T-cell (primary cell): ENCODE measurements around the gene RXRA. TPM values are rescaled to one million over a fixed set of nuclear protein-coding genes. Genes with fewer than 3 reads are reported as not detected.

Experiments
- ATAC-seq, 4 experiments: fragments of 200-7000 bp in 3 of 4; fragments of 150-1000 bp in 1 of 4; cut with Tn5 transposase; replicated peaks in 1 of 4; 1 replicate in 3 of 4; 2 replicates in 1 of 4; pipeline ENCODE4 v1.10.0; 2021; ENCODE audit warnings: moderate library complexity in 3 of 4, mild to moderate bottlenecking in 2 of 4, moderate number of reproducible peaks in 1 of 4
- CTCF ChIA-PET, 2 donors: fragments of 300-600 bp; sonication (Branson Sonifier 250); formaldehyde crosslinking; loops; one replicate each; lab custom pipeline; 2022; ENCODE audit warnings: antibody characterized with exemption in 2 of 2; lab: Charles Lee
- POLR2A ChIA-PET, 2 donors: fragments of 300-600 bp; sonication (Branson Sonifier 250); formaldehyde crosslinking; loops; one replicate each; lab custom pipeline; 2022; ENCODE audit warnings: antibody characterized with exemption in 2 of 2; lab: Charles Lee
- DNase-seq, 35 experiments: peaks; one replicate each; pipeline versions ENCODE4 v3.0.0 to v3.0.0-alpha.2; 2013 to 2023
- H3K27ac ChIP-seq: one replicate; pipeline ENCODE4 v1.5.1; 2013; ENCODE audit warnings: low read length
- H3K27me3 ChIP-seq, 2 experiments: replicated peaks in 1 of 2; 1 replicate in 1 of 2; 2 replicates in 1 of 2; pipeline versions ENCODE4 v1.6.1 to v1.7.0; 2013; ENCODE audit warnings: low read length in 1 of 2, mixed read lengths in 1 of 2; ENCODE audit not compliant: control insufficient read depth in 2 of 2, insufficient read depth in 2 of 2; ENCODE audit errors: extremely low read depth in 1 of 2
- H3K36me3 ChIP-seq, 2 donors: 1 replicate in 1 of 2; 2 replicates in 1 of 2; pipeline versions ENCODE4 v1.6.1 to v1.7.0; 2013; ENCODE audit warnings: low read length in 1 of 2; ENCODE audit not compliant: control insufficient read depth in 2 of 2, insufficient read depth in 1 of 2; ENCODE audit errors: extremely low read depth in 1 of 2
- H3K4me1 ChIP-seq, 2 experiments: 1 replicate in 1 of 2; 2 replicates in 1 of 2; pipeline versions ENCODE4 v1.6.1 to v1.7.0; 2013; ENCODE audit warnings: low read length in 2 of 2, mixed read lengths in 1 of 2; ENCODE audit not compliant: insufficient read depth in 2 of 2, control insufficient read depth in 1 of 2; ENCODE audit errors: extremely low read depth in 1 of 2
- H3K4me3 ChIP-seq, 2 donors: 1 replicate in 1 of 2; 2 replicates in 1 of 2; pipeline versions ENCODE4 v1.5.1 to v1.7.0; 2013; ENCODE audit warnings: mild to moderate bottlenecking in 2 of 2, low read length in 1 of 2, moderate library complexity in 1 of 2; ENCODE audit not compliant: control insufficient read depth in 1 of 2; ENCODE audit errors: extremely low read depth in 1 of 2
- H3K9me3 ChIP-seq: 2 replicates; pipeline ENCODE4 v1.7.0; 2013
- H3K27ac Mint-ChIP-seq, 2 donors: one replicate each; pipeline ENCODE4 v1.8.0; 2020 to 2021; ENCODE audit warnings: mild to moderate bottlenecking in 2 of 2, mixed read lengths in 2 of 2
- H3K27me3 Mint-ChIP-seq, 2 donors: one replicate each; pipeline ENCODE4 v1.8.0; 2021 to 2022; ENCODE audit warnings: mixed read lengths in 2 of 2
- H3K36me3 Mint-ChIP-seq: one replicate; pipeline ENCODE4 v1.8.0; 2021; ENCODE audit warnings: mixed read lengths
- H3K4me1 Mint-ChIP-seq, 3 donors: one replicate each; pipeline ENCODE4 v1.8.0; 2020 to 2022; ENCODE audit warnings: mixed read lengths in 3 of 3, mild to moderate bottlenecking in 1 of 3
- H3K4me3 Mint-ChIP-seq, 3 donors: one replicate each; pipeline ENCODE4 v1.8.0; 2020 to 2022; ENCODE audit warnings: mild to moderate bottlenecking in 3 of 3, mixed read lengths in 3 of 3, moderate library complexity in 3 of 3
- H3K9me3 Mint-ChIP-seq, 3 donors: one replicate each; pipeline ENCODE4 v1.8.0; 2020 to 2022; ENCODE audit warnings: mixed read lengths in 3 of 3
- WGBS: methylation state at CpG from one replicate; pipeline ENCODE4 v1.1.5; 2013; ENCODE audit warnings: missing lambda C conversion rate; ENCODE audit not compliant: insufficient coverage; 5-methylcytosine and 5-hydroxymethylcytosine counted together
- total RNA-seq, 35 experiments: library from RNA in 6 of 35; stranded (reverse) in 6 of 35; fragments of 120-200 nt in 1 of 35; gene quantifications; one replicate each; pipeline versions ENCODE4 v1.2.1 to v1.2.4 and lab custom pipeline; 2013 to 2026

RXRA gene
- total RNA-seq, 5 donors from 2014 or later (not counting 1 experiment from before 2014, with no cell fraction given), result 5.6 to 17.7 (median 14.5) TPM

GRCh38 chr9:134440636-134441226 lies 114.5 kb downstream of the RXRA start:
- Mint-ChIP-seq H3K36me3 (peaks cover 10% of the 10 kb centered on the region), H3K4me3 (no peak overlapping the region), H3K27me3 (peaks cover 0 to 4% of the 10 kb centered on the region in 2 donors), H3K27ac (no peak overlapping the region), H3K4me1 (peaks cover 8 to 21% (median 11%) of the 10 kb centered on the region in 3 donors), H3K9me3 (no peaks in the 10 kb centered on the region)
- H3K4me3 ChIP-seq, result no peak overlapping the region
- no peaks in the 10 kb centered on the region for H3K9me3 ChIP-seq
- ATAC-seq (no peak), DNase-seq (no peak)
- H3K4me1 ChIP-seq, result peaks cover 12 to 23% of the 10 kb centered on the region in 2 experiments
- ChIA-PET CTCF (no interaction called here), POLR2A (no interaction called here)
- no peak overlapping the region for H3K27ac ChIP-seq
- WGBS, result 74% methylated on average over 16 of the region's 16 CpGs
- H3K27me3 ChIP-seq, result peaks cover 0 to 26% of the 10 kb centered on the region in 2 experiments
- H3K36me3 ChIP-seq, result peaks cover 0 to 3% of the 10 kb centered on the region in 2 donors

GRCh38 chr9:134441227-134442084 lies 115.2 kb downstream of the RXRA start:
- H3K4me1 Mint-ChIP-seq, result peaks cover 8 to 21% (median 11%) of the 10 kb centered on the region in 3 donors
- 84% methylated on average over 26 of the region's 26 CpGs for WGBS
- POLR2A ChIA-PET, result no interaction called here
- no peak overlapping the region for H3K4me3 ChIP-seq
- H3K27ac ChIP-seq, result no peak overlapping the region
- H3K36me3 ChIP-seq, result peaks cover 0 to 3% of the 10 kb centered on the region in 2 donors
- no peaks in the 10 kb centered on the region for H3K9me3 Mint-ChIP-seq
- H3K4me3 Mint-ChIP-seq, result no peak overlapping the region
- no peaks in the 10 kb centered on the region for H3K9me3 ChIP-seq
- CTCF ChIA-PET, result interaction anchor here (0.8 to 2.0 kb wide), 2 partner anchors 51 to 271 kb away, joined by 4 to 10 read pairs; no protein-coding TSS in a partner anchor
- H3K27ac Mint-ChIP-seq, result no peak overlapping the region
- H3K27me3 Mint-ChIP-seq, result peaks cover 0 to 4% of the 10 kb centered on the region in 2 donors
- peaks cover 0 to 26% of the 10 kb centered on the region in 2 experiments for H3K27me3 ChIP-seq
- H3K4me1 ChIP-seq, result peaks cover 12 to 23% of the 10 kb centered on the region in 2 experiments
- no peak for ATAC-seq
- peaks cover 2% of the 10 kb centered on the region for H3K36me3 Mint-ChIP-seq
- no peak for DNase-seq

GRCh38 chr9:134442085-134442474 lies 115.8 kb downstream of the RXRA start:
- WGBS, result 24% methylated on average over 12 of the region's 12 CpGs
- ATAC-seq (no peak), DNase-seq (no peak)
- no peak overlapping the region for H3K4me3 Mint-ChIP-seq
- H3K4me1 ChIP-seq, result peaks cover 12 to 23% of the 10 kb centered on the region in 2 experiments
- POLR2A ChIA-PET, result no interaction called here
- no peaks in the 10 kb centered on the region for H3K9me3 ChIP-seq
- no peak overlapping the region for H3K4me3 ChIP-seq
- CTCF ChIA-PET, result interaction anchor here (0.5 to 2.0 kb wide), 5 partner anchors 52 to 417 kb away, joined by 3 to 10 read pairs (median 5); no protein-coding TSS in a partner anchor
- H3K27ac ChIP-seq, result no peak overlapping the region
- peaks cover 8 to 21% (median 11%) of the 10 kb centered on the region in 3 donors for H3K4me1 Mint-ChIP-seq
- H3K27me3 Mint-ChIP-seq, result peaks cover 0 to 4% of the 10 kb centered on the region in 2 donors
- H3K9me3 Mint-ChIP-seq, result no peaks in the 10 kb centered on the region
- no peak overlapping the region for H3K27ac Mint-ChIP-seq
- H3K36me3 ChIP-seq, result peaks cover 0 to 1% of the 10 kb centered on the region in 2 donors
- H3K36me3 Mint-ChIP-seq, result no peaks in the 10 kb centered on the region
- H3K27me3 ChIP-seq, result peaks cover 0 to 32% of the 10 kb centered on the region in 2 experiments

- Mint-ChIP-seq H3K9me3 (no peaks in the 10 kb centered on the region), H3K27me3 (peaks cover 0 to 4% of the 10 kb centered on the region in 2 donors), H3K4me3 (no peak overlapping the region), H3K27ac (no peak overlapping the region), H3K36me3 (no peaks in the 10 kb centered on the region), H3K4me1 (peaks cover 8 to 21% (median 11%) of the 10 kb centered on the region in 3 donors)
- Histone ChIP-seq H3K27ac (no peak overlapping the region), H3K4me3 (no peak overlapping the region), H3K27me3 (peaks cover 0 to 37% of the 10 kb centered on the region in 2 experiments), H3K36me3 (no peaks in the 10 kb centered on the region), H3K9me3 (no peaks in the 10 kb centered on the region), H3K4me1 (peaks cover 12 to 23% of the 10 kb centered on the region in 2 experiments)
- no peak for DNase-seq
- 34% methylated on average over 19 of the region's 21 CpGs for WGBS
- ChIA-PET POLR2A (no interaction called here), CTCF (interaction anchor here (0.5 to 2.0 kb wide), 8 partner anchors 36 to 418 kb away, joined by 3 to 10 read pairs (median 4); no protein-coding TSS in a partner anchor)
- ATAC-seq, result peak in 3 of 4 experiments; percentile 2 to 3 (median 2)
Observed at GRCh38 chr9:134442486-134443173, 116.4 kb downstream of the RXRA start.

- Mint-ChIP-seq H3K4me1 (peaks cover 8 to 21% (median 11%) of the 10 kb centered on the region in 3 donors), H3K36me3 (no peaks in the 10 kb centered on the region), H3K4me3 (no peak overlapping the region), H3K9me3 (no peaks in the 10 kb centered on the region), H3K27ac (peak overlapping the region; percentile 46 to 49), H3K27me3 (peaks cover 0 to 4% of the 10 kb centered on the region in 2 donors)
- Histone ChIP-seq H3K27me3 (peaks cover 0 to 41% of the 10 kb centered on the region in 2 experiments), H3K27ac (peak overlapping the region; percentile 60), H3K4me3 (no peak overlapping the region), H3K9me3 (no peaks in the 10 kb centered on the region), H3K36me3 (no peaks in the 10 kb centered on the region), H3K4me1 (peaks cover 12 to 23% of the 10 kb centered on the region in 2 experiments)
- DNase-seq, result peak; percentile 73 to 93 (median 84)
- POLR2A ChIA-PET, result no interaction called here
- ATAC-seq, result peak; percentile 98 to 100 (median 100)
- WGBS, result 16% methylated on average over 20 of the region's 27 CpGs
- CTCF ChIA-PET, result interaction anchor here (0.7 to 2.0 kb wide), 6 partner anchors 36 to 273 kb away, joined by 3 to 10 read pairs (median 4); no protein-coding TSS in a partner anchor
Observed at GRCh38 chr9:134443174-134444037, 117.2 kb downstream of the RXRA start.
